ENCODE measurements around the gene HSPBAP1. TPM values are rescaled to one million over a fixed set of nuclear protein-coding genes. Genes with fewer than 3 reads are reported as not detected.

The HSPBAP1 gene
- total and polyA plus RNA-seq, 2 of the 13 experiments (the other 11 are each of a cell fraction or from before 2014, with no cell fraction given): 4.2 to 5.1 TPM

- TF ChIP-seq EHMT2 (IDR thresholded peaks at IDR 0.05; ENCODE audit: borderline replicate concordance, low read depth, low read length): no peak
- no peak for TF ChIP-seq ZNF780A (CRISPR knock-in tag; IDR thresholded peaks at IDR 0.05)
- no peak for TF ChIP-seq EEA1 (CRISPR knock-in tag; IDR thresholded peaks at IDR 0.05; ENCODE audit: borderline replicate concordance)
- peak; percentile 91 for TF ChIP-seq ZNF800 (CRISPR knock-in tag; IDR thresholded peaks at IDR 0.05)
- no peak for TF ChIP-seq ZNF362 (CRISPR knock-in tag; IDR thresholded peaks at IDR 0.05; ENCODE audit: borderline replicate concordance)
- 0 out of 2 replicates have a peak, but pooled peaks have one; percentile 49 for TF ChIP-seq ZNF101 (CRISPR knock-in tag; IDR thresholded peaks at IDR 0.05; ENCODE audit: borderline replicate concordance, low read depth)
- TF ChIP-seq KIAA2018 (CRISPR knock-in tag; IDR thresholded peaks at IDR 0.05; ENCODE audit: borderline replicate concordance): no peak
- TF ChIP-seq MED8 (CRISPR knock-in tag; IDR thresholded peaks at IDR 0.05; ENCODE audit: insufficient replicate concordance): peak; percentile 74
- TF ChIP-seq KDM6A (CRISPR knock-in tag; IDR thresholded peaks at IDR 0.05; ENCODE audit: low read depth): no peak
- 0 out of 2 replicates have a peak, but pooled peaks have one; percentile 16 for TF ChIP-seq GTF3A (CRISPR knock-in tag; conservative IDR thresholded peaks at IDR 0.05)
These were observed 1.4 kb upstream of the HSPBAP1 start, which contains the start of gene SLC49A4 (continued) for GRCh38 chr3:122794779-122795673.

All from HepG2 (cell line).